GM23338 (cell line): Measurements from ENCODE around the gene CNGA4.

Experiments used
- CREB1 ChIP-seq: fragments of 250-450 bp; sonication (Bioruptor Pico); IDR thresholded peaks from 2 replicates; pipeline ENCODE4 v1.5.0; 2020; ENCODE audit warnings: low read depth, mild to moderate bottlenecking, moderate library complexity
- CTCF ChIP-seq, 2 experiments: fragments of 200-600 bp in 1 of 2; sonication (generic) in 1 of 2; conservative IDR thresholded peaks; 2 replicates each; pipeline versions ENCODE4 v1.5.1 to v1.6.1; 2016 to 2017; ENCODE audit warnings: antibody characterized with exemption in 2 of 2, low read depth in 2 of 2, mild to moderate bottlenecking in 2 of 2, moderate library complexity in 1 of 2
- EZH2 ChIP-seq: fragments of 200-600 bp; sonication (generic); IDR thresholded peaks from one replicate; pipeline ENCODE4 v1.8.0; 2017; ENCODE audit warnings: antibody characterized with exemption, mild to moderate bottlenecking, low read depth; ENCODE audit not compliant: unreplicated experiment
- EZH2phosphoT487 ChIP-seq: fragments of 200-600 bp; sonication (generic); IDR thresholded peaks from one replicate; pipeline ENCODE4 v1.8.1; 2018; ENCODE audit warnings: antibody characterized with exemption; ENCODE audit not compliant: unreplicated experiment
- POLR2AphosphoS5 ChIP-seq: IDR thresholded peaks from 2 replicates; pipeline ENCODE4 v1.6.1; 2016; ENCODE audit warnings: antibody characterized with exemption, low read depth
- REST ChIP-seq: IDR thresholded peaks from one replicate; pipeline ENCODE4 v1.6.1; 2018; ENCODE audit warnings: antibody characterized with exemption; ENCODE audit not compliant: unreplicated experiment
- ZNF331 ChIP-seq: fragments of 250-450 bp; sonication (Bioruptor Pico); IDR thresholded peaks from 2 replicates; pipeline ENCODE4 v1.5.0; 2020; ENCODE audit warnings: low read depth, mild to moderate bottlenecking, moderate library complexity
- ZNF462 ChIP-seq: fragments of 250-450 bp; sonication (Bioruptor Pico); IDR thresholded peaks from 2 replicates; pipeline ENCODE4 v1.5.0; 2020; ENCODE audit warnings: mild to moderate bottlenecking, moderate library complexity

GRCh38 chr11:6202041-6202440 is 36.8 kb upstream of the CNGA4 start:
- no peak for TF ChIP-seq CREB1 (CRISPR knock-in tag)
- TF ChIP-seq CTCF (conservative IDR thresholded peaks at IDR 0.05; ENCODE audit: low read depth in 2 of 2) = no peak
- TF ChIP-seq POLR2AphosphoS5 = no peak
- TF ChIP-seq REST = no peak
- no peak for TF ChIP-seq EZH2
- no peak for TF ChIP-seq ZNF331
- no peak for TF ChIP-seq EZH2phosphoT487
- no peak for TF ChIP-seq ZNF462 (CRISPR knock-in tag)
